ENCODE data around the gene SLC33A1. TPM values are rescaled to one million over a fixed set of nuclear protein-coding genes. Genes with fewer than 3 reads are reported as not detected.

Gene SLC33A1
- total and polyA plus RNA-seq, 2 of the 13 experiments (the other 11 are each of a cell fraction or from before 2014, with no cell fraction given), result 20.0 to 32.1 TPM

DNA sequence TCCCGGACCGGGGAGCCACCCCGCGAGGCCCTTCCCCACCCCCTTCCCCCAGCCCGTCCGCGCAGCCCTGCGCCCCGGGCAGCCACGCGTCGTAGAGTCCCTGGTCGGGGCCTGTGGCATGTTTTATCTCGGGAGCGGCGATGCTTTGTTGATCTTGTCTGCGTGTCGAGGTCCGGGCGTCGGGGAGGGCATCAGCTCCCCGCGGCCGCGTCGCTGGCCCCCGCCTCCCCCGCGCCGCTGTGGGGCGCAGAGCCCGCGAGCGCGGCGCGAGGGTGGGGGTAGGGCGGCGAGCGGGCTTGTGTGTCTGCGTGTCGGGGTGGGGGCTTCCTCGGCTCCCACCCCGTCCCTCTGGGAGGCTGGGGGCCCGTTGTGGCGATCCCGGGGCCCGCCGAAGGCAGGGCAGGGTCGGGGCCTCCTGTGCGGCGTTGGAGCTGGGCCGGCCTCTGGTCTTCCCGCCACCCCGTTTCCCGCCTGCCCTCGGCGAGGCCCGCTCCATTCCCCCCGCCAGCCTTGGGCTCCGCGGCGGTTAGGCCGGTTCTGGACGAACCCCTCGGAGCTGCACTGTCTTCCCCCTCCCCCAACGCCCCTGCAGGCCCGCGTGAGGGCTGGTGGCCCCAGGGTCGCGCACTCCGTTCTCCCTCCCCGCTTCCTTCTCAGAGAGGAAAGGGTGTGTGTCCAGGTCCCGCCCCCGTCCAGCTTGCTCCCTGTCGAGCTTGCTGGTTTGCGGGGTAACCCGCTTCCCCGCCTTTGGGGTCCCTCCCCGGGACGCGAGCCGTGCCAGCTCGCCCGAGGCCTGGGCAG is 16.9 kb upstream of the SLC33A1 start (continued):
- TF ChIP-seq RNF219 (CRISPR knock-in tag; IDR thresholded peaks at IDR 0.05), result no peak
- peak; percentile 14; the same call in 1 of the 2 replicates for TF ChIP-seq ZNF574 (CRISPR knock-in tag; IDR thresholded peaks at IDR 0.05)
- peak; percentile 55 for TF ChIP-seq GABPB1 (CRISPR knock-in tag; IDR thresholded peaks at IDR 0.05)
- no peak for TF ChIP-seq ZBTB8A (CRISPR knock-in tag; IDR thresholded peaks at IDR 0.05; ENCODE audit: borderline replicate concordance, low read depth)
- TF ChIP-seq, protein P1, sequence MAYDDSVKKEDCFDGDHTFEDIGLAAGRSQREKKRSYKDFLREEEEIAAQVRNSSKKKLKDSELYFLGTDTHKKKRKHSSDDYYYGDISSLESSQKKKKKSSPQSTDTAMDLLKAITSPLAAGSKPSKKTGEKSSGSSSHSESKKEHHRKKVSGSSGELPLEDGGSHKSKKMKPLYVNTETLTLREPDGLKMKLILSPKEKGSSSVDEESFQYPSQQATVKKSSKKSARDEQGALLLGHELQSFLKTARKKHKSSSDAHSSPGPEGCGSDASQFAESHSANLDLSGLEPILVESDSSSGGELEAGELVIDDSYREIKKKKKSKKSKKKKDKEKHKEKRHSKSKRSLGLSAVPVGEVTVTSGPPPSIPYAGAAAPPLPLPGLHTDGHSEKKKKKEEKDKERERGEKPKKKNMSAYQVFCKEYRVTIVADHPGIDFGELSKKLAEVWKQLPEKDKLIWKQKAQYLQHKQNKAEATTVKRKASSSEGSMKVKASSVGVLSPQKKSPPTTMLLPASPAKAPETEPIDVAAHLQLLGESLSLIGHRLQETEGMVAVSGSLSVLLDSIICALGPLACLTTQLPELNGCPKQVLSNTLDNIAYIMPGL (CRISPR knock-in tag; IDR thresholded peaks at IDR 0.05; ENCODE audit: borderline replicate concordance in 1 of 2, low read depth in 1 of 2), result peak; percentile 44 to 72
- TF ChIP-seq EZH2 (conservative IDR thresholded peaks at IDR 0.05; ENCODE audit: low read depth, low read length), result no peak
- TF ChIP-seq, protein P2, sequence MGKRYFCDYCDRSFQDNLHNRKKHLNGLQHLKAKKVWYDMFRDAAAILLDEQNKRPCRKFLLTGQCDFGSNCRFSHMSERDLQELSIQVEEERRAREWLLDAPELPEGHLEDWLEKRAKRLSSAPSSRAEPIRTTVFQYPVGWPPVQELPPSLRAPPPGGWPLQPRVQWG (CRISPR knock-in tag; IDR thresholded peaks at IDR 0.05; ENCODE audit: borderline replicate concordance, low read depth), result no peak
- no peak; the same call in 1 of the 2 replicates for TF ChIP-seq ZNF724P (CRISPR knock-in tag; IDR thresholded peaks at IDR 0.05; ENCODE audit: borderline replicate concordance)
- TF ChIP-seq KDM1A (CRISPR knock-in tag; IDR thresholded peaks at IDR 0.05), result no peak
- no peak for TF ChIP-seq XBP1 (CRISPR knock-in tag; IDR thresholded peaks at IDR 0.05)
- no peak for TF ChIP-seq KLF13 (CRISPR knock-in tag; IDR thresholded peaks at IDR 0.05)
- no peak for TF ChIP-seq MIER3 (CRISPR knock-in tag; IDR thresholded peaks at IDR 0.05; ENCODE audit: borderline replicate concordance)
- TF ChIP-seq ZNF264 (CRISPR knock-in tag; IDR thresholded peaks at IDR 0.05), result peak; percentile 16; the same call in 1 of the 2 replicates
- no peak for TF ChIP-seq ZNF550 (CRISPR knock-in tag; IDR thresholded peaks at IDR 0.05; ENCODE audit: borderline replicate concordance)
- TF ChIP-seq, protein P3, sequence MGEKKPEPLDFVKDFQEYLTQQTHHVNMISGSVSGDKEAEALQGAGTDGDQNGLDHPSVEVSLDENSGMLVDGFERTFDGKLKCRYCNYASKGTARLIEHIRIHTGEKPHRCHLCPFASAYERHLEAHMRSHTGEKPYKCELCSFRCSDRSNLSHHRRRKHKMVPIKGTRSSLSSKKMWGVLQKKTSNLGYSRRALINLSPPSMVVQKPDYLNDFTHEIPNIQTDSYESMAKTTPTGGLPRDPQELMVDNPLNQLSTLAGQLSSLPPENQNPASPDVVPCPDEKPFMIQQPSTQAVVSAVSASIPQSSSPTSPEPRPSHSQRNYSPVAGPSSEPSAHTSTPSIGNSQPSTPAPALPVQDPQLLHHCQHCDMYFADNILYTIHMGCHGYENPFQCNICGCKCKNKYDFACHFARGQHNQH (CRISPR knock-in tag; IDR thresholded peaks at IDR 0.05), result no peak
- no peak for TF ChIP-seq ZNF841 (CRISPR knock-in tag; IDR thresholded peaks at IDR 0.05; ENCODE audit: borderline replicate concordance)
- no peak for TF ChIP-seq LRRFIP1 (CRISPR knock-in tag; conservative IDR thresholded peaks at IDR 0.05)
